ENCODE data around the gene CCKAR. TPM values are rescaled to one million over a fixed set of nuclear protein-coding genes. Genes with fewer than 3 reads are reported as not detected.

The CCKAR gene
- total RNA-seq, 2 donors from 2014 or later: not detected

- DNase-seq: no peak
- no peaks in the 10 kb centered on the region for H3K9me3 ChIP-seq
- no peaks in the 10 kb centered on the region for H3K27me3 ChIP-seq
- no peak overlapping the region for H3K9ac ChIP-seq (ENCODE audit: low read depth in 2 of 2, low read length in 2 of 2)
- no peak for TF ChIP-seq CTCF (IDR thresholded peaks at IDR 0.05)
- H3K27ac ChIP-seq: no peak overlapping the region
- intact Hi-C loops (cut with DNase I): loop anchor here (5.0 kb wide), 1 partner anchor 549 kb away; no protein-coding TSS in a partner anchor
- H3K4me3 ChIP-seq: no peak overlapping the region
- H3K36me3 ChIP-seq: no peaks in the 10 kb centered on the region
- no peaks in the 10 kb centered on the region for H3K4me1 ChIP-seq
These were observed 26.9 kb downstream of the CCKAR start for GRCh38 chr4:26463386-26463785.

GRCh38 chr4:26462874-26463273 is 27.4 kb downstream of the CCKAR start:
- DNase-seq: no peak

GRCh38 chr4:26459756-26460530 is 30.3 kb downstream of the CCKAR start:
- no peaks in the 10 kb centered on the region for H3K4me1 ChIP-seq
- intact Hi-C loops (cut with DNase I): loop anchor here (5.0 kb wide), 2 partner anchors 262 to 552 kb away; no protein-coding TSS in a partner anchor

More at GRCh38 chr4:26462874-26463273, 27.4 kb downstream of the CCKAR start:
- Histone ChIP-seq H3K9ac (ENCODE audit: low read depth in 2 of 2, low read length in 2 of 2) (no peak overlapping the region), H3K9me3 (no peaks in the 10 kb centered on the region), H3K4me1 (no peaks in the 10 kb centered on the region), H3K27ac (no peak overlapping the region), H3K27me3 (no peaks in the 10 kb centered on the region), H3K4me3 (no peak overlapping the region), H3K36me3 (no peaks in the 10 kb centered on the region)
- no peak for TF ChIP-seq CTCF (IDR thresholded peaks at IDR 0.05)
- intact Hi-C loops (cut with DNase I): loop anchor here (5.0 kb wide), 1 partner anchor 549 kb away; no protein-coding TSS in a partner anchor

GRCh38 chr4:26459054-26459755 is 31.1 kb downstream of the CCKAR start:
- intact Hi-C loops (cut with DNase I): loop anchor here (5.0 kb wide), 1 partner anchor 263 kb away; no protein-coding TSS in a partner anchor
- Histone ChIP-seq H3K9me3 (no peaks in the 10 kb centered on the region), H3K9ac (ENCODE audit: low read depth in 2 of 2, low read length in 2 of 2) (no peak overlapping the region), H3K27me3 (no peaks in the 10 kb centered on the region), H3K36me3 (no peaks in the 10 kb centered on the region), H3K4me3 (no peak overlapping the region), H3K27ac (no peak overlapping the region), H3K4me1 (no peaks in the 10 kb centered on the region)
- DNase-seq: no peak
- TF ChIP-seq CTCF (IDR thresholded peaks at IDR 0.05): peak; percentile 30

More at GRCh38 chr4:26459756-26460530, 30.3 kb downstream of the CCKAR start:
- no peak overlapping the region for H3K27ac ChIP-seq
- no peak overlapping the region for H3K9ac ChIP-seq (ENCODE audit: low read depth in 2 of 2, low read length in 2 of 2)
- no peak for DNase-seq
- H3K9me3 ChIP-seq: no peaks in the 10 kb centered on the region
- H3K4me3 ChIP-seq: no peak overlapping the region
- no peaks in the 10 kb centered on the region for H3K27me3 ChIP-seq
- no peaks in the 10 kb centered on the region for H3K36me3 ChIP-seq
- TF ChIP-seq CTCF (IDR thresholded peaks at IDR 0.05): no peak

GRCh38 chr4:26458157-26458561 is 32.1 kb downstream of the CCKAR start:
- intact Hi-C loops (cut with DNase I): loop anchor here (5.0 kb wide), 1 partner anchor 264 kb away; no protein-coding TSS in a partner anchor
- H3K4me1 ChIP-seq: no peaks in the 10 kb centered on the region

More at GRCh38 chr4:26458157-26458561, 32.1 kb downstream of the CCKAR start:
- Histone ChIP-seq H3K9ac (ENCODE audit: low read depth in 2 of 2, low read length in 2 of 2) (no peak overlapping the region), H3K27ac (no peak overlapping the region), H3K27me3 (no peaks in the 10 kb centered on the region), H3K9me3 (no peaks in the 10 kb centered on the region), H3K4me3 (no peak overlapping the region), H3K36me3 (no peaks in the 10 kb centered on the region)
- no peak for DNase-seq
- TF ChIP-seq CTCF (IDR thresholded peaks at IDR 0.05): no peak
